HepG2 (cell line): Measurements from ENCODE around the gene CCNL1. TPM values are rescaled to one million over a fixed set of nuclear protein-coding genes. Genes with fewer than 3 reads are reported as not detected.

Source experiments
- ARNTL ChIP-seq: sonication (generic); formaldehyde crosslinking; IDR thresholded peaks from 2 replicates; pipeline ENCODE4 v1.4.0; 2020; ENCODE audit warnings: mild to moderate bottlenecking, missing genetic modification reagents
- BRF2 ChIP-seq: sonication (generic); formaldehyde crosslinking; IDR thresholded peaks from 2 replicates; pipeline ENCODE4 v1.8.1; 2022; ENCODE audit warnings: mild to moderate bottlenecking, missing genetic modification reagents
- GPN1 ChIP-seq: sonication (generic); formaldehyde crosslinking; IDR thresholded peaks from 2 replicates; pipeline ENCODE4 v1.5.1; 2020; ENCODE audit warnings: missing genetic modification reagents, borderline replicate concordance
- HDAC2 ChIP-seq: sonication (generic); formaldehyde crosslinking; IDR thresholded peaks from 2 replicates; pipeline ENCODE4 v1.4.0; 2020; ENCODE audit warnings: missing genetic modification reagents
- HHEX ChIP-seq: IDR thresholded peaks from 2 replicates; pipeline ENCODE4 v1.6.1; 2016; ENCODE audit warnings: control low read depth
- ISX ChIP-seq: sonication (generic); formaldehyde crosslinking; conservative IDR thresholded peaks from 2 replicates; pipeline ENCODE4 v1.5.0; 2020; ENCODE audit warnings: missing genetic modification reagents
- MAZ ChIP-seq, 2 experiments: sonication (generic) in 1 of 2; formaldehyde crosslinking in 1 of 2; IDR thresholded peaks; 2 replicates each; pipeline versions ENCODE4 v1.5.0 to v1.6.1; 2012 to 2020; ENCODE audit warnings: low read depth in 2 of 2, mild to moderate bottlenecking in 2 of 2, borderline replicate concordance in 1 of 2, improper control_type of control experiment in 1 of 2, low read length in 1 of 2, missing genetic modification reagents in 1 of 2, moderate library complexity in 1 of 2
- MTERF4 ChIP-seq: sonication (generic); formaldehyde crosslinking; IDR thresholded peaks from 2 replicates; pipeline ENCODE4 v1.8.0; 2023; ENCODE audit warnings: mild to moderate bottlenecking, missing genetic modification reagents
- PHF21A ChIP-seq: sonication (generic); formaldehyde crosslinking; IDR thresholded peaks from 2 replicates; pipeline ENCODE4 v1.5.0; 2020; ENCODE audit warnings: mild to moderate bottlenecking, missing genetic modification reagents
- SAP130 ChIP-seq: IDR thresholded peaks from 2 replicates; pipeline ENCODE4 v1.6.1; 2016; ENCODE audit warnings: low read depth
- SPEN ChIP-seq: sonication (generic); formaldehyde crosslinking; IDR thresholded peaks from 2 replicates; pipeline ENCODE4 v1.5.1; 2020; ENCODE audit warnings: low read depth, mild to moderate bottlenecking, missing genetic modification reagents
- TFAP4 ChIP-seq: sonication (generic); IDR thresholded peaks from 2 replicates; pipeline ENCODE4 v1.6.1; 2016; ENCODE audit warnings: low read depth, borderline replicate concordance
- ZBTB34 ChIP-seq: sonication (generic); formaldehyde crosslinking; IDR thresholded peaks from 2 replicates; pipeline ENCODE4 v1.8.0; 2022; ENCODE audit warnings: mild to moderate bottlenecking, missing genetic modification reagents
- ZGPAT ChIP-seq: IDR thresholded peaks from 2 replicates; pipeline ENCODE4 v1.6.1; 2016; ENCODE audit warnings: mild to moderate bottlenecking
- ZNF251 ChIP-seq: sonication (generic); formaldehyde crosslinking; IDR thresholded peaks from 2 replicates; pipeline ENCODE4 v1.9.0; 2021; ENCODE audit warnings: mild to moderate bottlenecking, missing genetic modification reagents
- ZNF256 ChIP-seq: sonication (generic); formaldehyde crosslinking; conservative IDR thresholded peaks from 2 replicates; pipeline ENCODE4 v1.4.0; 2020; ENCODE audit warnings: missing genetic modification reagents
- ZNF609 ChIP-seq: sonication (generic); formaldehyde crosslinking; IDR thresholded peaks from 2 replicates; pipeline ENCODE4 v1.4.0; 2020; ENCODE audit warnings: mild to moderate bottlenecking, missing genetic modification reagents, borderline replicate concordance
- ZNF776 ChIP-seq: sonication (generic); formaldehyde crosslinking; IDR thresholded peaks from 2 replicates; pipeline ENCODE4 v1.4.0; 2020; ENCODE audit warnings: mild to moderate bottlenecking, missing genetic modification reagents
- ZNF883 ChIP-seq: sonication (generic); formaldehyde crosslinking; IDR thresholded peaks from 2 replicates; pipeline ENCODE4 v1.5.1; 2020; ENCODE audit warnings: mild to moderate bottlenecking, missing genetic modification reagents; ENCODE audit errors: not compliant biosample characterization
- polyA plus RNA-seq, 8 experiments: library from polyadenylated mRNA; depleted of rRNA in 3 of 8; stranded (reverse) in 7 of 8; unstranded in 1 of 8; fragments of >200 nt; fragmentation: Illumina TruSeq in 4 of 8; extraction: Trizol in 4 of 8; gene quantifications; 2 replicates each; pipeline versions ENCODE4 v1.2.1 to v1.2.3, GENCODE V29; 2011 to 2016; ENCODE audit warnings: low read depth in 4 of 8, missing spikeins in 1 of 8, mixed read lengths in 1 of 8; ENCODE audit not compliant: insufficient read depth in 1 of 8
- total RNA-seq, 5 experiments: library from RNA; depleted of rRNA; stranded (reverse); fragments of >200 nt; fragmentation: Illumina TruSeq; extraction: Trizol; gene quantifications; 2 replicates each; pipeline ENCODE4 v1.2.3, GENCODE V29; 2016; ENCODE audit warnings: low read depth in 1 of 5

The CCNL1 gene
- total and polyA plus RNA-seq, 2 of the 13 experiments (the other 11 are each of a cell fraction or from before 2014, with no cell fraction given): 151 to 303 TPM

- TF ChIP-seq ZNF256 (no peak), PHF21A (CRISPR knock-in tag) (peak; percentile 71), SPEN (CRISPR knock-in tag) (peak; percentile 79), HHEX (CRISPR knock-in tag) (no peak), ZGPAT (peak; percentile 59; the same call in 1 of the 2 replicates), GPN1 (CRISPR knock-in tag) (no peak), MTERF4 (CRISPR knock-in tag) (0 out of 2 replicates have a peak, but pooled peaks have one; percentile 46), TFAP4 (peak; percentile 46; the same call in 1 of the 2 replicates), ZNF251 (CRISPR knock-in tag) (no peak), ARNTL (CRISPR knock-in tag) (peak; percentile 74), ZNF883 (CRISPR knock-in tag) (no peak), ZNF776 (CRISPR knock-in tag) (no peak), ISX (CRISPR knock-in tag) (no peak), HDAC2 (CRISPR knock-in tag) (peak; percentile 92), MAZ (IDR thresholded peaks at IDR 0.05; ENCODE audit: borderline replicate concordance, low read depth, low read length) (no peak), MAZ (CRISPR knock-in tag; IDR thresholded peaks at IDR 0.05; ENCODE audit: low read depth) (no peak), SAP130 (CRISPR knock-in tag) (peak; percentile 79), BRF2 (CRISPR knock-in tag) (no peak), ZNF609 (CRISPR knock-in tag) (peak; percentile 87; the same call in 1 of the 2 replicates), ZBTB34 (CRISPR knock-in tag) (peak; percentile 99)
Measured at GRCh38 chr3:157134620-157135191, 25.2 kb downstream of the CCNL1 start (continued).
